ENCODE results near the gene PCP4.

The PCP4 gene

DNA sequence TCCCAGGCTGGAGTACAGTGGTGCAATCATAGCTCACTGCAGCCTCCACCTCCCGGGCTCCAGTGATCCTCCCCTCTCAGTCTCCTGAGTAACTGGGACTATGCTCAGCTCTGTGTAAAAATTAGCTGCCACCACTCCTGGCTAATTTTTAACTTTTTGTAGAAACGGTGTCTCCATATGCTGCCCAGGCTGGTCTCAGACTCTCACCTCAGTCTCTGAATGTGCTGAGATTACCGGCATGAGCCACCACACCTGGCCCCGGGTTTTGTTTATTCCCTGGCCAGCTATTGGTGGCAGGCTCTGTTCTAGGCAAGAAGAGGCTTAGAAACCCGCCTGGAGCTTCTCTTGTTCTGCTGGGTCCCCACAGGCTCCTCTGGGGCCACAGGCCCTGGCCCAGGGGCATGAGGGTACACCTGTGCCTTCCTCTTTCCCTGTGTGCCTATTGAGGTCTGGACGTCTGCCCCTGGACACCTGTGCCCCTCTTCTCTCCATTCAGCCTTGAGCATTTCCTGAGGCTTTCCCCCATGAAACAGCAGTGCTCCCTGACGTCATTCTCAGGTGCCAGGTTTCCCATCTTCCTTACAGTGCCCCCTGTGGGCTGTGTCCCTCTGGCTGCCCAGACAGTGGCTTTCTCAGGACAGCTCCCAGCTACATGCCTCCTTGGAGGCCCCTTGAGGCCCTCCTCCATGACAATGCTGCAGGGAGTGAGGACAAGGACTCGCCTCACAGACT is 57.5 kb downstream of the PCP4 start:
- DNase-seq: no peak

GRCh38 chr21:39927304-39927886 is 60.2 kb downstream of the PCP4 start:
- no peak for DNase-seq

DNA sequence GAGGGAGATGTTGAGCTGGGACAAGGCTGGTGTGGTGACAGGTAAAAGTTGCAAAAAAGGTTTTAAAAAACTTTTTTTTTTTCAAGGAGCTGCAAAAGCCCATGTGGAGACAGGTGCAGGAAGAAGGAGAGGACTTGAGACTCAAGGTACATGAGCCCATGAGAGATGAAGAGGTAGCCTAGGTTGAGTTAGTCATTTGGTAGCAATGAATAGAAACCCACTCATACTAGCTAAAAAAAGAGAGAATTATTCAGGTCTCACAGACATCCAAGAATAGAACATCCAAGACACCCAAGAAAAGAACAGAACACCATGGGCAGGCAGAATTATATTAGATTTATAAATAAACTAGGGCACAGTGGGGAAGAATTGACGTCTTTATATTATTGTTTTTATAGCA is 65.1 kb downstream of the PCP4 start:
- DNase-seq: no peak

- DNase-seq: no peak
Measured at GRCh38 chr21:39934895-39935294, 67.7 kb downstream of the PCP4 start.

- no peak for DNase-seq
Measured at GRCh38 chr21:39935716-39936115, 68.5 kb downstream of the PCP4 start.

DNA sequence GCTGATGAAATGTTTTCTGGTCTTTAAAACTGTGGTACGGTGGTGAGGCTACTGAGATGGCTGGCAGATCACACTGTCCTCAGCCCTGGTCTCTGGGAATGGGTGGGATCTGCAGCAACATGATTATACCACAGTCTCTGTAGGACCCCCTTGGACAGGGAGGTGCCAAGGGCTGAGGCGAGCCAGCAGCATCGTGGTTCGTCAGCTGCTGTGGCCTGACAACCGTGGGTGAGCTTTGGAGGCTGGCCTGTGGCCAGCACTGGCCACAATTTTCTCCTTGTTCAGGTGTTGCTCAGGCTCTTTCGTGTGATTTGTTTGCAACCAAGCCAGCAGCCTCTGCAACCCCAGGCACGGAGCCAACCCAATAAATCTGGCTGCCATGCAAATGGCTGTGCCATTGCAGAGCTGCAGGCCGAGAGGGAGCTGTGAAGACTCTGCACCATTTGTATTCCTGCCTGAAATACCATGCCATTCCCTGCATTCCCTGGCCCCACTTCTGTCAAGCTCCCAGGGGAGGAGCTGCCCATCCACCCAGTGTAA is 70.9 kb downstream of the PCP4 start:
- DNase-seq: peak; percentile 80

DNA sequence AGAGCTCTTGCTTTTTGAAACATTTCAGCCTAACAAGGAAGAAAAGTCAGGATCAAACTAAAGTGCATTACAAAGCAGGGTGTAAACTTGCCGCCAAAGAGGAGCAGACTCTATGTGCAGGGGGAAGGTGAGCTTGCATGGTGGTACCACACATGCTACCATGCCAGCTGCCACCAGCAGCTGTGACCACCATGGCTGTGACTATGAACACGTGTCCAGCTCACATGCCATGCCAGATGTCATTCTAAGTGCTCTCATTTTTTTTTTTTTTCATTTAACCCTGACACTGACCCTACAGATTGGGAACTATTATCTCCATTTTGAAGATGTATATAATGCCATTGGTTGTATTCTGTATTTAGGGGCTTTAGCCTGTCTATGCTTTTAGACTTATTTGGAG is 79.0 kb downstream of the PCP4 start:
- no peak for DNase-seq

GRCh38 chr21:39947031-39947430 is 79.8 kb downstream of the PCP4 start:
- no peak for DNase-seq

GRCh38 chr21:39951183-39952101 is 84.2 kb downstream of the PCP4 start:
- DNase-seq: no peak

- peak; percentile 49 for DNase-seq
Measured at GRCh38 chr21:39952265-39952664, 85.0 kb downstream of the PCP4 start.

DNA sequence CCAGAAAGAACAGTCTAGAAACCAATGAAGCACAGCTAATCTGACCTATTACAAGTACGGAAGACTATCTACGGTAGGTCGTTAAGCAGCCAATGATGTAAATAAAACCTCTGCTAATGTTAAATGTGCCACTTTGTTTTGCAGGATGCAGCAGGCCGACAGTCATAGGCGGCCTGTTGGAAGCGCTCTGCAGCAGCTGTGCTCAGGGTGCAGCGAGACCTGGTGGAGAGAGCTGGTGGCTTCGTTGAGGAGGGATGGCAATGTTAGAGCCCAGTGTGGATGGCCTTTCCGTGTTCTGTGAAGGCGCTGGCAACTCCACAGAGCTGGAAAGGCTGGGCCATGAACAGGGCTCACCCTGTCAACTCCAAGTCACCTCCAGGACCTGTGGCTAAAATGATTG is 87.3 kb downstream of the PCP4 start:
- DNase-seq: no peak

DNA sequence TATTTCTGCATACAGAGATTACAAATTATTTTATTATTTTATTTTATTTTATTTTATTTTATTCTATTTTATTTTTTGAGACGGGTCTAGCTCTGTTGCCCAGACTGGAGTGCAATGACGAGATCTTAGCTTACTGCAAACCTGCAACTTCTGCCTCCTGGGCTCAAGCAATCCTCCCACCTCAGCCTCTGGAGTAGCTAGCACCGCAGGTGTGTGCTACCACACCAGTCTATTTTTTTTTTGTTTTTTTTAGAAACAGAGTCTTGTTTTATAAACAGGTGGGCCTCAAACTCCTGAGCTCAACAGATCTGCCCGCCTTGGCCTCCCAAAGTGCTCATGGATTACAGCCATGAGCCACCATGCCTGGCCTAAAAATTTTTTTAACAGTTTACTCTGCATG is 88.1 kb downstream of the PCP4 start:
- DNase-seq: no peak

GRCh38 chr21:39956586-39956985 is 89.3 kb downstream of the PCP4 start:
- DNase-seq: no peak

GRCh38 chr21:39958731-39959130 is 91.5 kb downstream of the PCP4 start:
- DNase-seq: no peak

- DNase-seq: no peak
Measured at GRCh38 chr21:39961251-39961650, 94.0 kb downstream of the PCP4 start.

DNA sequence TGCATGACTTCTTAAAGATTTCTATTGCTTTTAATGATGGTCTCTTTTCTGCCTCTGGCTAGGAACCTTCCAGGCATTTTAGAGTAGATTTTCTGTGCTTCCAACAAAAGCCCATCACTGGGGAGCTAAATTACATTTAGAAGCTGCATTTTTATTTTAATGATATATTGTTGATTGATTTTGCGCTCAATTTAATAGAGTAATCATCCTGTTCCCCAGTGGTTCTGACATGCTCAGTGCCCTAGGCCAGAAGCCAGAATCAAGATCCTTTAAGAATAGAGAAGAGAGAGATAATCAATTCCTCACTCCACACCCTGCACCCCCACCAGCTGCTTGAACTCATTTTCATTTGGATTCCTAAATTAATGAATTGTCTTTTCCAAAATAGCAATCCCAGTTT is 97.8 kb downstream of the PCP4 start:
- DNase-seq: no peak

GRCh38 chr21:39966786-39967185 is 99.5 kb downstream of the PCP4 start:
- no peak for DNase-seq

DNA sequence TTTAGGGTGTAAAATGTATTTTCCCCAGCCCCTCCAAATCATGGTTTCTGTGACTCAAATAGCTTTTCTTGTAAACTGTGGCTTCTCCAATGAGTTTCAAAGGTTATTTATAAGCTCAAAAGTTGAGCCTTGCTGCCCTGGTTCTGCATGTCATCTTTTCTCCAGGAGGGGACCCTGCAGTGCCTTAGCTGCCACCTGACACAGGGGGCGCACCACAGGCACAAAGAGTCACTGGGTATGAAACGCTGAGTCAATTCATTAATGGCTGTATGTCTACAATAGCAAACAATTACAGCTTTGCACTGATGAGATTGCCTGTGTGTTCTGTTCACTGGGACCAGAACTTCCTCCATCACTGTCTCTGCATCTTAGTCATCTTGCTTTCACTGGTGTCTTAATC is 100.8 kb downstream of the PCP4 start:
- DNase-seq: no peak

GRCh38 chr21:39969691-39970364 is 102.6 kb downstream of the PCP4 start:
- DNase-seq: no peak

DNA sequence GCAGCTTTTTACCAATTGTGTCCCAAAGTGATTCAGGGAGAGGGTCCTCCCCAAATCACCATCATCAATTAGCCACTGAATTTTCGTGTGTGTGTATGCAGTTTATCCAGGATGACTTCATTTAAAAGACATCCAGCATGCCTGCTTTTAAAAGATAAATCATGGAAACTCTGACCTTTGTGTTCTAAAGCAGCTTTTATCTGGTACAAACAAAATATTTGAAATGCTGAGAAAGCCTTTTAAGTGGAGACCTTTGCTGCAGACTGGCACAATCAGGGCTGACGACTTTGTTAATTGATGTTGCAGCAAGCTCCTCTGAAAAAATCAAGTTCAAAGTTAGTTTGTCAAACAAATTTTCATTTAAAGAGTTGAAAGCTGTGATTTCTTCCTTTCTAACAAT is 104.7 kb downstream of the PCP4 start:
- DNase-seq: no peak

DNA sequence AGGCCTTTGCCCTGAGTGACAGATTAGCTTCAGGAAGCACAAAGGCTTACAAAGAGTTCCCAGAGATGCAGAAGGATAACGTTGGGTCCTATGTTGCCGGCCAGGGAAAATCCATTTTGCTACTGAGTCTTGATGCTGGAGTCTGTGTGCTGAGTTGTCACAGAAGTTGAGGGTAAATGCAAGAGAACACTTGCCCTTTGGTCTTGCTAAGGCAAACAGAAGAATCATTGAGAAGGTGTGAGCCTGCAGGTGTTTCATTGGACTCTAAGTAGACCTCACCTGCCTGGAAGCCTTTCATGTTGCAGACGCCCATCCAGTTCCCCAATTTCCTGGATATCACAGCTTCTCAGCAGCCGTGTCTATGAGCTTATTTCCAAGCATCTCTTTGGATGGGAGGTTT is 105.2 kb downstream of the PCP4 start:
- no peak for DNase-seq

- DNase-seq: no peak
Measured at GRCh38 chr21:39972976-39973770, 105.9 kb downstream of the PCP4 start.

Measured in COR-L47 (cell line).